Measurements from ENCODE around the gene SH2D3C.

The SH2D3C gene

GRCh38 chr9:127808347-127809001, 30.0 kb upstream of the SH2D3C start:
- DNase-seq: no peak

GRCh38 chr9:127806871-127807270, 28.4 kb upstream of the SH2D3C start:
- DNase-seq: no peak

GRCh38 chr9:127805620-127806019, 27.2 kb upstream of the SH2D3C start:
- peak in 1 of 2 experiments; percentile 35 for DNase-seq

GRCh38 chr9:127803507-127804352, 25.3 kb upstream of the SH2D3C start:
- no peak for DNase-seq

GRCh38 chr9:127802576-127803443, 24.3 kb upstream of the SH2D3C start, which contains the start of gene FPGS:
Gene FPGS (plus strand): TSS chr9:127802882. CDS start chr9:127802925, 43 bp downstream.
- DNase-seq: peak; percentile 87 to 90

- no peak for DNase-seq
Measured at GRCh38 chr9:127801955-127802575, 23.6 kb upstream of the SH2D3C start.

- DNase-seq: no peak
Measured at GRCh38 chr9:127796852-127797370, 18.4 kb upstream of the SH2D3C start.

GRCh38 chr9:127796225-127796813, 17.9 kb upstream of the SH2D3C start:
- peak; percentile 22 to 40 for DNase-seq

GRCh38 chr9:127794001-127794791, 15.7 kb upstream of the SH2D3C start:
- DNase-seq: no peak

GRCh38 chr9:127793093-127793708, 14.7 kb upstream of the SH2D3C start:
- peak; percentile 77 to 81 for DNase-seq

- no peak for DNase-seq
Measured at GRCh38 chr9:127792417-127793031, 14.1 kb upstream of the SH2D3C start.

- no peak for DNase-seq
Measured at GRCh38 chr9:127791085-127791484, 12.6 kb upstream of the SH2D3C start.

GRCh38 chr9:127790094-127790855, 11.8 kb upstream of the SH2D3C start:
- DNase-seq: no peak

GRCh38 chr9:127789179-127789578, 10.7 kb upstream of the SH2D3C start:
- no peak for DNase-seq

- no peak for DNase-seq
Measured at GRCh38 chr9:127788337-127789011, 10.0 kb upstream of the SH2D3C start.

- DNase-seq: no peak
Measured at GRCh38 chr9:127786773-127787104, 8.3 kb upstream of the SH2D3C start.

- DNase-seq: peak; percentile 90 to 94
Measured at GRCh38 chr9:127785933-127786772, 7.7 kb upstream of the SH2D3C start, which contains the start of gene CDK9. Gene CDK9 (plus strand): TSS chr9:127786034. CDS start chr9:127786149, 115 bp downstream.

Data from NCI-H524 (cell line).